Endothelial cell of umbilical vein (primary cell): ENCODE measurements around the gene PLEKHO1. TPM values are rescaled to one million over a fixed set of nuclear protein-coding genes. Genes with fewer than 3 reads are reported as not detected.

Experiments used
- BruUV-seq: library from RNA; stranded (reverse); fragments of 400-500 nt; replicated peaks from 2 replicates; lab custom pipeline; 2021; lab: Mats Ljungman, UMichigan
- CTCF ChIA-PET: fragments of 300-600, 350-600 bp; sonication (Branson Sonifier 250); formaldehyde crosslinking; loops from one replicate; lab custom pipeline; 2021; ENCODE audit warnings: antibody characterized with exemption, inconsistent platforms; lab: Charles Lee
- POLR2A ChIA-PET: fragments of 300-600, 350-600 bp; sonication (Branson Sonifier 250); formaldehyde crosslinking; loops from one replicate; lab custom pipeline; 2021; ENCODE audit warnings: antibody characterized with exemption, inconsistent platforms; lab: Charles Lee
- DNase-seq: peaks from one replicate; pipeline ENCODE4 v3.0.0-alpha.2; 2011; ENCODE audit warnings: low read depth, low spot score
- FAIRE-seq: peaks from 2 replicates; lab custom pipeline; 2011; peaks lifted over from hg19 to GRCh38; lab: Jason Lieb, UNC
- H2AFZ ChIP-seq: 2 replicates; pipeline ENCODE4 v1.6.0; 2012; ENCODE audit warnings: low read depth, low read length, control low read depth, inconsistent platforms
- H3K27ac ChIP-seq: 2 replicates; pipeline ENCODE4 v1.5.1; 2011; ENCODE audit warnings: low read depth, mild to moderate bottlenecking, control low read depth, low read length, moderate library complexity; ENCODE audit not compliant: insufficient read depth
- H3K27me3 ChIP-seq, 2 experiments: 2 replicates each; pipeline versions ENCODE4 v1.6.0 to v1.6.1; 2011; ENCODE audit warnings: low read length in 2 of 2, mixed read lengths in 1 of 2; ENCODE audit not compliant: control insufficient read depth in 2 of 2, insufficient read depth in 2 of 2
- H3K36me3 ChIP-seq, 2 experiments: 2 replicates in 1 of 2; 3 replicates in 1 of 2; pipeline ENCODE4 v1.5.1; 2011; ENCODE audit warnings: low read length in 2 of 2, mild to moderate bottlenecking in 1 of 2, moderate library complexity in 1 of 2; ENCODE audit not compliant: control insufficient read depth in 2 of 2, insufficient read depth in 2 of 2; ENCODE audit errors: extremely low read depth in 1 of 2
- H3K4me1 ChIP-seq: 3 replicates; pipeline ENCODE4 v1.5.1; 2011; ENCODE audit warnings: mild to moderate bottlenecking, low read length; ENCODE audit not compliant: control insufficient read depth, insufficient read depth; ENCODE audit errors: extremely low read depth
- H3K4me2 ChIP-seq: 2 replicates; pipeline ENCODE4 v1.6.1; 2011; ENCODE audit warnings: low read length, control low read depth, mixed read lengths; ENCODE audit not compliant: insufficient read depth
- H3K4me3 ChIP-seq, 3 experiments: fragments of 200-600 bp in 1 of 3; sonication (generic), shearing (Covaris generic) in 1 of 3; replicated peaks in 1 of 3; 2 replicates each; pipeline ENCODE4 v1.5.1; 2011 to 2016; ENCODE audit warnings: control low read depth in 3 of 3, low read length in 3 of 3, mild to moderate bottlenecking in 2 of 3, inconsistent platforms in 1 of 3, low read depth in 1 of 3, moderate library complexity in 1 of 3; ENCODE audit not compliant: insufficient read depth in 1 of 3
- H3K79me2 ChIP-seq: 2 replicates; pipeline ENCODE4 v1.6.0; 2012; ENCODE audit warnings: low read length, inconsistent platforms; ENCODE audit not compliant: control insufficient read depth, insufficient read depth
- H3K9ac ChIP-seq: replicated peaks from 2 replicates; pipeline ENCODE3; 2011; ENCODE audit warnings: low read length, control low read depth; ENCODE audit not compliant: insufficient read depth; ENCODE audit errors: extremely low read depth
- H3K9me1 ChIP-seq: replicated peaks from 3 replicates; pipeline ENCODE4 v1.6.0; 2011; ENCODE audit warnings: mild to moderate bottlenecking, low read length; ENCODE audit not compliant: control insufficient read depth, insufficient read depth; ENCODE audit errors: extremely low read depth
- H3K9me3 ChIP-seq: replicated peaks from 2 replicates; pipeline ENCODE4 v1.5.1; 2012; ENCODE audit warnings: low read length, inconsistent platforms; ENCODE audit not compliant: control insufficient read depth, insufficient read depth
- H4K20me1 ChIP-seq: replicated peaks from 2 replicates; pipeline ENCODE3; 2011; ENCODE audit warnings: mild to moderate bottlenecking, low read length; ENCODE audit not compliant: control insufficient read depth, insufficient read depth; ENCODE audit errors: extremely low read depth
- EZH2 ChIP-seq: IDR thresholded peaks from 2 replicates; pipeline ENCODE4 v1.6.1; 2012; ENCODE audit warnings: borderline replicate concordance, low read depth, mild to moderate bottlenecking, moderate library complexity, low read length, inconsistent platforms; ENCODE audit not compliant: severe bottlenecking
- FOS ChIP-seq: IDR thresholded peaks from 2 replicates; pipeline ENCODE4 v1.6.1; 2011; ENCODE audit warnings: mild to moderate bottlenecking, low read length, moderate library complexity, borderline replicate concordance; ENCODE audit not compliant: insufficient read depth
- GATA2 ChIP-seq: IDR thresholded peaks from 2 replicates; pipeline ENCODE4 v1.7.0; 2011; ENCODE audit warnings: low read depth, mild to moderate bottlenecking, moderate library complexity, mixed read lengths, low read length; ENCODE audit not compliant: insufficient read length, insufficient read depth
- JUN ChIP-seq: IDR thresholded peaks from 2 replicates; pipeline ENCODE4 v1.6.1; 2011; ENCODE audit warnings: borderline replicate concordance, low read depth; ENCODE audit not compliant: insufficient read length, insufficient read depth
- MAX ChIP-seq: IDR thresholded peaks from 2 replicates; pipeline ENCODE4 v1.6.1; 2011; ENCODE audit not compliant: insufficient read depth, insufficient read length
- MYC ChIP-seq: IDR thresholded peaks from one replicate; pipeline ENCODE4 v1.6.1; 2011; ENCODE audit warnings: mild to moderate bottlenecking, low read depth, low read length
- POLR2A ChIP-seq: IDR thresholded peaks from 2 replicates; pipeline ENCODE4 v1.6.1; 2012; ENCODE audit warnings: low read depth, mild to moderate bottlenecking, control low read depth, low read length
- POLR2AphosphoS5 ChIP-seq: IDR thresholded peaks from 2 replicates; pipeline ENCODE4 v1.6.1; 2012; ENCODE audit warnings: low read depth, mild to moderate bottlenecking, control low read depth, low read length, moderate library complexity; ENCODE audit not compliant: insufficient read depth
- dilution Hi-C: fragments of 300-500 bp; cut with MboI; formaldehyde crosslinking; loops from one replicate; pipeline ENCODE4 v1.15.0; 2019; ENCODE audit warnings: low sequenced_read_pairs; ENCODE audit not compliant: extremely low pct_ligation_motif_present
- intact Hi-C: fragments of 100-400 bp; cut with micrococcal nuclease; formaldehyde crosslinking; loops from one replicate; pipeline ENCODE4 v1.10.0; 2022
- polyA plus RNA-seq, 4 experiments: library from polyadenylated mRNA; depleted of rRNA in 3 of 4; stranded (reverse) in 3 of 4; unstranded in 1 of 4; fragments of >200 nt; gene quantifications; 2 replicates each; pipeline versions ENCODE4 v1.2.1 to v1.2.3, GENCODE V29; 2011 to 2012; ENCODE audit warnings: missing spikeins in 1 of 4
- total RNA-seq: library from RNA; stranded (reverse); gene quantifications from 2 replicates; pipeline ENCODE4 v1.2.3, GENCODE V29; 2021
- TF ChIP-seq, protein P1 (sequence below), 2 donors: IDR thresholded peaks; 1 replicate in 1 of 2; 2 replicates in 1 of 2; pipeline ENCODE4 v1.5.1; 2011; ENCODE audit warnings: low read length in 2 of 2, mild to moderate bottlenecking in 2 of 2, moderate library complexity in 2 of 2, control low read depth in 1 of 2, inconsistent platforms in 1 of 2, low read depth in 1 of 2; ENCODE audit not compliant: insufficient read depth in 1 of 2; ENCODE audit errors: extremely low read depth in 1 of 2

Gene PLEKHO1
- total and polyA plus RNA-seq, 2 donors (not counting 3 experiments of a cell fraction or from before 2014, with no cell fraction given): 59.8 to 101 TPM

- FAIRE-seq: no peak
- no peaks in the 10 kb centered on the region for H3K27me3 ChIP-seq
- H3K4me3 ChIP-seq: no peak overlapping the region
- H2AFZ ChIP-seq: no peak overlapping the region
- no TSS peak for BruUV-seq
- no peaks in the 10 kb centered on the region for H3K4me1 ChIP-seq
- DNase-seq: no peak
- no peaks in the 10 kb centered on the region for H4K20me1 ChIP-seq
- H3K9me3 ChIP-seq: no peaks in the 10 kb centered on the region
- TF ChIP-seq POLR2A (no peak), MYC (no peak), EZH2 (no peak), POLR2AphosphoS5 (no peak), FOS (no peak), GATA2 (no peak), MAX (no peak), JUN (no peak)
- TF ChIP-seq, protein P1, sequence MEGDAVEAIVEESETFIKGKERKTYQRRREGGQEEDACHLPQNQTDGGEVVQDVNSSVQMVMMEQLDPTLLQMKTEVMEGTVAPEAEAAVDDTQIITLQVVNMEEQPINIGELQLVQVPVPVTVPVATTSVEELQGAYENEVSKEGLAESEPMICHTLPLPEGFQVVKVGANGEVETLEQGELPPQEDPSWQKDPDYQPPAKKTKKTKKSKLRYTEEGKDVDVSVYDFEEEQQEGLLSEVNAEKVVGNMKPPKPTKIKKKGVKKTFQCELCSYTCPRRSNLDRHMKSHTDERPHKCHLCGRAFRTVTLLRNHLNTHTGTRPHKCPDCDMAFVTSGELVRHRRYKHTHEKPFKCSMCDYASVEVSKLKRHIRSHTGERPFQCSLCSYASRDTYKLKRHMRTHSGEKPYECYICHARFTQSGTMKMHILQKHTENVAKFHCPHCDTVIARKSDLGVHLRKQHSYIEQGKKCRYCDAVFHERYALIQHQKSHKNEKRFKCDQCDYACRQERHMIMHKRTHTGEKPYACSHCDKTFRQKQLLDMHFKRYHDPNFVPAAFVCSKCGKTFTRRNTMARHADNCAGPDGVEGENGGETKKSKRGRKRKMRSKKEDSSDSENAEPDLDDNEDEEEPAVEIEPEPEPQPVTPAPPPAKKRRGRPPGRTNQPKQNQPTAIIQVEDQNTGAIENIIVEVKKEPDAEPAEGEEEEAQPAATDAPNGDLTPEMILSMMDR (IDR thresholded peaks at IDR 0.05; ENCODE audit: extremely low read depth in 1 of 2, insufficient read depth in 1 of 2, low read depth in 1 of 2, low read length in 2 of 2): no peak
- CTCF ChIA-PET: interaction anchor here (0.8 to 1.6 kb wide), 3 partner anchors 35 to 60 kb away, joined by 3 to 9 read pairs (median 4); no protein-coding TSS in a partner anchor
- dilution Hi-C loops (no loop called here), intact Hi-C loops (no loop called here)
- POLR2A ChIA-PET: no interaction called here
- H3K4me2 ChIP-seq: no peak overlapping the region
- no peak overlapping the region for H3K9ac ChIP-seq
- no peaks in the 10 kb centered on the region for H3K9me1 ChIP-seq
- H3K36me3 ChIP-seq: no peaks in the 10 kb centered on the region
- H3K27ac ChIP-seq: no peak overlapping the region
- no peaks in the 10 kb centered on the region for H3K79me2 ChIP-seq
These were observed 22.3 kb upstream of the PLEKHO1 start for GRCh38 chr1:150127464-150127863.
